ENCODE data around the gene P2RX7. TPM values are rescaled to one million over a fixed set of nuclear protein-coding genes. Genes with fewer than 3 reads are reported as not detected.

The P2RX7 gene
- total and polyA plus RNA-seq, 9 of the 15 experiments (the other 6 are each of a cell fraction or from before 2014, with no cell fraction given), result 0.04 to 0.65 (median 0.30) TPM

DNA sequence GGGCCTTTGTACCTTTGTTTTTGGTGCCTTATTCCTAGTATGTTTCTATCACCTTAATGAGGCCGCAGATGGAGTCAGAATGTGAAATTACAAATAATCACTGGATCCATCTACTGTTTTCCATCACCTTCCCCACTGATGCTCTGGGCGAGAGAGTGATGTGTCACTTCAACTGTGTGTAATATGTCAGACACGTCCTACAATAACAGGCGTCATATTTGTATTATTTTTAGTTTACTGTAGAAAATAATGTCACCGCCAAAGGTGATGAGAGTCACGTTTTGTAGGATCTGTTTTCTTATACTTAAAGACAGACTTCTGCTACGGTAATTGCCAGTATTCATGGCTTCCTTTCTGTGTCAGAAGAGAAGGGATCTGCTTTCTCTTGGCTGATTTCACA lies 54.8 kb downstream of the P2RX7 start:
- Histone ChIP-seq H3K79me2 (ENCODE audit: control insufficient read depth, insufficient read depth, low read length) (no peaks in the 10 kb centered on the region), H3K9ac (ENCODE audit: insufficient read depth in 1 of 2, low read depth in 2 of 2, low read length in 2 of 2) (no peak overlapping the region), H3K9me1 (ENCODE audit: control insufficient read depth, insufficient read depth, low read length) (no peaks in the 10 kb centered on the region), H3K27me3 (ENCODE audit: control insufficient read depth in 2 of 2, insufficient read depth in 2 of 2, low read length in 2 of 2) (no peaks in the 10 kb centered on the region), H3K4me2 (ENCODE audit: insufficient read depth, low read length) (no peak overlapping the region), H3K9me3 (replicated peaks; ENCODE audit: control insufficient read depth, insufficient read depth, low read depth, low read length) (no peaks in the 10 kb centered on the region), H4K20me1 (replicated peaks; ENCODE audit: control insufficient read depth, insufficient read depth, low read length) (no peaks in the 10 kb centered on the region), H3K27ac (ENCODE audit: extremely low read depth, low read depth, low read length) (no peak overlapping the region), H3K4me1 (replicated peaks in 1 of 2; ENCODE audit: control insufficient read depth in 2 of 2, insufficient read depth in 2 of 2, low read length in 2 of 2) (peaks cover 12 to 17% of the 10 kb centered on the region in 2 experiments), H3K4me3 (no peak overlapping the region), H3K36me3 (ENCODE audit: control insufficient read depth, insufficient read depth, low read length) (no peaks in the 10 kb centered on the region), H2AFZ (ENCODE audit: low read depth, low read length) (no peak overlapping the region)
- ChIA-PET POLR2A (no interaction called here), CTCF (ENCODE audit: low intra/inter-chr PET ratio) (no interaction called here)
- 56% methylated on average over 7 of the region's 7 CpGs for WGBS (ENCODE audit: insufficient coverage, low coverage, missing lambda C conversion rate)
- no peak for ATAC-seq
- no peak for TF ChIP-seq HEY1 (CRISPR knock-in tag; IDR thresholded peaks at IDR 0.05; ENCODE audit: borderline replicate concordance)
- TF ChIP-seq ZBTB17 (CRISPR knock-in tag; IDR thresholded peaks at IDR 0.05), result no peak
- TF ChIP-seq, protein P1, sequence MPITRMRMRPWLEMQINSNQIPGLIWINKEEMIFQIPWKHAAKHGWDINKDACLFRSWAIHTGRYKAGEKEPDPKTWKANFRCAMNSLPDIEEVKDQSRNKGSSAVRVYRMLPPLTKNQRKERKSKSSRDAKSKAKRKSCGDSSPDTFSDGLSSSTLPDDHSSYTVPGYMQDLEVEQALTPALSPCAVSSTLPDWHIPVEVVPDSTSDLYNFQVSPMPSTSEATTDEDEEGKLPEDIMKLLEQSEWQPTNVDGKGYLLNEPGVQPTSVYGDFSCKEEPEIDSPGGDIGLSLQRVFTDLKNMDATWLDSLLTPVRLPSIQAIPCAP (CRISPR knock-in tag; IDR thresholded peaks at IDR 0.05; ENCODE audit: borderline replicate concordance), result no peak
- no peak for TF ChIP-seq BRF1 (IDR thresholded peaks at IDR 0.05; ENCODE audit: borderline replicate concordance, extremely low read depth, insufficient read length)
- TF ChIP-seq, protein P2, sequence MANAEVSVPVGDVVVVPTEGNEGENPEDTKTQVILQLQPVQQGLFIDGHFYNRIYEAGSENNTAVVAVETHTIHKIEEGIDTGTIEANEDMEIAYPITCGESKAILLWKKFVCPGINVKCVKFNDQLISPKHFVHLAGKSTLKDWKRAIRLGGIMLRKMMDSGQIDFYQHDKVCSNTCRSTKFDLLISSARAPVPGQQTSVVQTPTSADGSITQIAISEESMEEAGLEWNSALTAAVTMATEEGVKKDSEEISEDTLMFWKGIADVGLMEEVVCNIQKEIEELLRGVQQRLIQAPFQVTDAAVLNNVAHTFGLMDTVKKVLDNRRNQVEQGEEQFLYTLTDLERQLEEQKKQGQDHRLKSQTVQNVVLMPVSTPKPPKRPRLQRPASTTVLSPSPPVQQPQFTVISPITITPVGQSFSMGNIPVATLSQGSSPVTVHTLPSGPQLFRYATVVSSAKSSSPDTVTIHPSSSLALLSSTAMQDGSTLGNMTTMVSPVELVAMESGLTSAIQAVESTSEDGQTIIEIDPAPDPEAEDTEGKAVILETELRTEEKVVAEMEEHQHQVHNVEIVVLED (CRISPR knock-in tag; IDR thresholded peaks at IDR 0.05), result no peak
- TF ChIP-seq SMAD3 (CRISPR knock-in tag; conservative IDR thresholded peaks at IDR 0.05), result no peak
- no peak for DNase-seq (ENCODE audit: extremely low read depth in 1 of 4, low spot score in 3 of 4)
- in situ Hi-C loops (cut with MboI) (no loop called here), intact Hi-C loops (cut with micrococcal nuclease) (no loop called here)
- no TSS peak for BruUV-seq (replicated peaks)
- no peak for FAIRE-seq
